OCI-LY1 (cell line): Measurements from ENCODE around the gene CCDC187.

Source experiments
- H2AFZ ChIP-seq: fragments of 200-600 bp; sonication (generic), shearing (Covaris generic); 2 replicates; pipeline ENCODE4 v1.6.0; 2014; ENCODE audit warnings: antibody characterized with exemption, mild to moderate bottlenecking, low read length
- H3F3A ChIP-seq: fragments of 200-600 bp; sonication (generic), shearing (Covaris generic); 2 replicates; pipeline ENCODE4 v1.6.0; 2014; ENCODE audit warnings: mild to moderate bottlenecking, antibody characterized with exemption, low read length, moderate library complexity; ENCODE audit not compliant: insufficient read depth
- H3K27ac ChIP-seq: fragments of 200-600 bp; sonication (generic); 2 replicates; pipeline ENCODE4 v1.5.1; 2014; ENCODE audit warnings: low read length, mixed run types, mild to moderate bottlenecking, low read depth; ENCODE audit not compliant: poor library complexity, severe bottlenecking
- H3K27me3 ChIP-seq: fragments of 200-600 bp; sonication (generic); 2 replicates; pipeline ENCODE4 v1.6.0; 2014; ENCODE audit warnings: antibody characterized with exemption, mild to moderate bottlenecking, low read length, moderate library complexity; ENCODE audit not compliant: insufficient read depth
- H3K36me3 ChIP-seq: fragments of 200-600 bp; sonication (generic); 2 replicates; pipeline ENCODE4 v1.6.1; 2014; ENCODE audit warnings: mild to moderate bottlenecking, antibody characterized with exemption, low read length, moderate library complexity, mixed read lengths; ENCODE audit not compliant: insufficient read depth
- H3K4me1 ChIP-seq: fragments of 200-600 bp; sonication (generic); 2 replicates; pipeline ENCODE4 v1.5.1; 2014; ENCODE audit warnings: mild to moderate bottlenecking, low read length, moderate library complexity; ENCODE audit not compliant: insufficient read depth, severe bottlenecking
- H3K4me2 ChIP-seq: fragments of 200-600 bp; sonication (generic), shearing (Covaris generic); 2 replicates; pipeline ENCODE4 v1.6.1; 2014; ENCODE audit warnings: low read length
- H3K4me3 ChIP-seq: fragments of 200-600 bp; sonication (generic); 2 replicates; pipeline ENCODE4 v1.5.1; 2014; ENCODE audit warnings: low read length, low read depth, mild to moderate bottlenecking, mixed read lengths; ENCODE audit not compliant: poor library complexity, severe bottlenecking
- H3K79me2 ChIP-seq: fragments of 200-600 bp; shearing (Covaris generic); 2 replicates; pipeline ENCODE4 v1.6.1; 2016; ENCODE audit warnings: mixed run types, low read length, mixed read lengths; ENCODE audit not compliant: insufficient read depth
- H3K9ac ChIP-seq: fragments of 200-600 bp; sonication (generic), shearing (Covaris generic); 2 replicates; pipeline ENCODE4 v1.6.1; 2014; ENCODE audit warnings: mild to moderate bottlenecking, low read length, mixed read lengths
- H3K9me2 ChIP-seq: fragments of 200-600 bp; sonication (generic), shearing (Covaris generic); 2 replicates; pipeline ENCODE4 v1.6.1; 2014; ENCODE audit warnings: low read depth, mild to moderate bottlenecking, low read length, mixed read lengths
- H3K9me3 ChIP-seq: fragments of 200-600 bp; shearing (Covaris generic); 2 replicates; pipeline ENCODE4 v1.6.1; 2014; ENCODE audit warnings: low read length, mixed read lengths
- H4K20me1 ChIP-seq: fragments of 200-600 bp; sonication (generic), shearing (Covaris generic); 2 replicates; pipeline ENCODE4 v1.6.0; 2016; ENCODE audit warnings: mild to moderate bottlenecking, low read length; ENCODE audit not compliant: insufficient read depth
- EZH2 ChIP-seq: fragments of 200-600 bp; sonication (generic), shearing (Covaris generic); IDR thresholded peaks from 2 replicates; pipeline ENCODE4 v1.8.0; 2017; ENCODE audit warnings: borderline replicate concordance, mixed run types, mild to moderate bottlenecking, antibody characterized with exemption, low read length, moderate library complexity, mixed read lengths
- TF ChIP-seq, protein P1 (sequence below): fragments of 200-600 bp; sonication (generic), shearing (Covaris generic); IDR thresholded peaks from 2 replicates; pipeline ENCODE4 v1.5.1; 2017; ENCODE audit warnings: mild to moderate bottlenecking, antibody characterized with exemption, low read length, moderate library complexity, mixed read lengths

The CCDC187 gene

DNA sequence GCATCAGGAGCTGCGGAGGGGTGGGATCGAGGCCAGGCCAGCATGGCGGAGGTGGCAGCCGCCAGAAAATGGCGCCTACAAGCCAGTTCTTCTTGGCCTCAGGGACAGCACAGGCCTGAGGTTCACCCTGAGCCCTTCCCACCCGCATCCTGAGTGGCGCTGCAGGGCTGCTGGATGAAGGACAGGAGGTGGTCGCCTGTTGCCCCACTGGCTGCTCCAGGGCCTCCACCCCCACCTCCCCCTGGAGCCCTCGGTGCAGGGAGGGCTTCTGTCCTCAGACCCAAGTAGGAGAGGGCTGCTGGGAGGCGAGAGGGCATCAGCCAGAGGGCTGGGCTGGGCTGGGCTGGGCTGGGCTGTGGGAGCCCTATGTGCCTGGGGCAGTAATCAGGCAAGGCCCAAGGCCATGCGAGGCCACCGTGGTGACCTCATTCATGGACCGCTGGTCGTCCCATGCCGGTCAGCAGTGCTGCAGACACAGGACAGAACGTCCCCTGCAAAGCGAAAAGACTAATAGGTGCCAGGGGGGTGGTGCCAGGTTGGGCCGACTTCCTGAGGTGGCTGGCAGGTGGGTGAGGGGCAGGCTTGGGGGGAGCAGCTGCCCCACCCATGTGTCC is 37.3 kb upstream of the CCDC187 start:
- TF ChIP-seq, protein P1, sequence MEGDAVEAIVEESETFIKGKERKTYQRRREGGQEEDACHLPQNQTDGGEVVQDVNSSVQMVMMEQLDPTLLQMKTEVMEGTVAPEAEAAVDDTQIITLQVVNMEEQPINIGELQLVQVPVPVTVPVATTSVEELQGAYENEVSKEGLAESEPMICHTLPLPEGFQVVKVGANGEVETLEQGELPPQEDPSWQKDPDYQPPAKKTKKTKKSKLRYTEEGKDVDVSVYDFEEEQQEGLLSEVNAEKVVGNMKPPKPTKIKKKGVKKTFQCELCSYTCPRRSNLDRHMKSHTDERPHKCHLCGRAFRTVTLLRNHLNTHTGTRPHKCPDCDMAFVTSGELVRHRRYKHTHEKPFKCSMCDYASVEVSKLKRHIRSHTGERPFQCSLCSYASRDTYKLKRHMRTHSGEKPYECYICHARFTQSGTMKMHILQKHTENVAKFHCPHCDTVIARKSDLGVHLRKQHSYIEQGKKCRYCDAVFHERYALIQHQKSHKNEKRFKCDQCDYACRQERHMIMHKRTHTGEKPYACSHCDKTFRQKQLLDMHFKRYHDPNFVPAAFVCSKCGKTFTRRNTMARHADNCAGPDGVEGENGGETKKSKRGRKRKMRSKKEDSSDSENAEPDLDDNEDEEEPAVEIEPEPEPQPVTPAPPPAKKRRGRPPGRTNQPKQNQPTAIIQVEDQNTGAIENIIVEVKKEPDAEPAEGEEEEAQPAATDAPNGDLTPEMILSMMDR: no peak
- TF ChIP-seq EZH2: no peak
- no peak overlapping the region for H3K4me2 ChIP-seq

GRCh38 chr9:136340356-136341041 is 36.6 kb upstream of the CCDC187 start:
- TF ChIP-seq, protein P1: no peak
- no peak for TF ChIP-seq EZH2
- Histone ChIP-seq H3F3A (no peaks in the 10 kb centered on the region), H4K20me1 (no peaks in the 10 kb centered on the region), H3K27ac (no peak overlapping the region), H3K27me3 (peaks cover 25% of the 10 kb centered on the region), H3K36me3 (no peaks in the 10 kb centered on the region), H3K4me3 (no peak overlapping the region), H3K79me2 (no peaks in the 10 kb centered on the region), H3K9me3 (no peaks in the 10 kb centered on the region), H2AFZ (no peak overlapping the region), H3K4me1 (no peaks in the 10 kb centered on the region), H3K4me2 (no peak overlapping the region), H3K9ac (no peak overlapping the region), H3K9me2 (no peaks in the 10 kb centered on the region)

More for the DNA sequence above, 37.3 kb upstream of the CCDC187 start:
- Histone ChIP-seq H3K4me3 (no peak overlapping the region), H3K4me1 (no peaks in the 10 kb centered on the region), H3K9me3 (no peaks in the 10 kb centered on the region), H3F3A (no peaks in the 10 kb centered on the region), H3K27me3 (peaks cover 25% of the 10 kb centered on the region), H4K20me1 (no peaks in the 10 kb centered on the region), H3K36me3 (no peaks in the 10 kb centered on the region), H3K27ac (no peak overlapping the region), H2AFZ (no peak overlapping the region), H3K79me2 (no peaks in the 10 kb centered on the region), H3K9me2 (no peaks in the 10 kb centered on the region), H3K9ac (no peak overlapping the region)

GRCh38 chr9:136339958-136340310 is 36.0 kb upstream of the CCDC187 start:
- Histone ChIP-seq H2AFZ (no peak overlapping the region), H3K36me3 (no peaks in the 10 kb centered on the region), H4K20me1 (no peaks in the 10 kb centered on the region), H3F3A (no peaks in the 10 kb centered on the region), H3K9ac (no peak overlapping the region), H3K9me2 (no peaks in the 10 kb centered on the region), H3K27me3 (peaks cover 25% of the 10 kb centered on the region), H3K79me2 (no peaks in the 10 kb centered on the region), H3K4me1 (no peaks in the 10 kb centered on the region), H3K4me3 (no peak overlapping the region), H3K4me2 (no peak overlapping the region), H3K9me3 (no peaks in the 10 kb centered on the region), H3K27ac (no peak overlapping the region)
- no peak for TF ChIP-seq EZH2
- TF ChIP-seq, protein P1: no peak
